CD4-positive, alpha-beta T cell treated with Interleukin-6 at 100 ng/mL for 8 hours (primary cell): ENCODE results near the gene KCNAB1.

ENCODE experiments used
- DNase-seq: peaks from one replicate; pipeline ENCODE4 v3.0.0-alpha.2; 2020; ENCODE audit warnings: mixed read lengths, low spot score

KCNAB1 gene

GRCh38 chr3:156576051-156576450 lies 455.7 kb downstream of the KCNAB1 start:
- DNase-seq: no peak

- no peak for DNase-seq
These were observed 456.4 kb downstream of the KCNAB1 start for GRCh38 chr3:156576651-156577348.

DNA sequence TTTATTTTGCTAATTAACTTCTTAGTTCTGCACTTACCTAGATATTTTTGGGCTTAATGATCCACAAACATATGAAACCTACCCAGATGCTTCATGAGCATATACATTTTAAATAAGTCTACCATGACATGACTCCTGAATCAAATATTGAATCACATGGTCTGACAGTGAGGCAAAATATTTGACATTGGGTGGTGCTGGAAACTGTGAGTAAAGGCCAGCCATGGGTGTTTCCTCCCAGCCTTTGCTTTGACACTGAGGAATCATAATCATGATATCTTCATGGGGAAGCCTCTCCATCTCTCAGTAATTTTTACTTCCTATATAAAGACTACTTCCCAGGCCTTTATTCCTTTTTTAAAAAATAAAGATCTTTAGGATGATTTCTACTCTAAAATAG lies 457.4 kb downstream of the KCNAB1 start:
- DNase-seq: no peak

GRCh38 chr3:156579427-156579851 lies 459.1 kb downstream of the KCNAB1 start:
- no peak for DNase-seq

DNA sequence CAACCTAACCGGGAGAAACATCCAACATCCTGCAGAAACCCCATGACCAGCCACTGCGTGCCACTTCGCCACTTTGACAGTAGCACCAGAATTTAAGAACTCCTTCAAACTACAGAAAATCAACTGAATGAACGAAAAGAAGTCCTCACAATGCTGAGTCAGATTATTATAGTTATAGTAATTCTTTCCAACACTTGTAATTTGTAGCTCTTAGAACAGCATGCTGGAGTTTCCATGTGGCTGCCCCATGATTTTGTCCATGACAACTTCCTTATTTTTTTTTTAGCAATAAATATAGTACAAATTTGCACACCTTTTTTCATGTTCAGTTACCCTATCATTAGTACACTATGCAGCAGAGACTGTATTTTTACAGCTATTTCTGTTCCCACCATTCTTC lies 460.7 kb downstream of the KCNAB1 start:
- no peak for DNase-seq

GRCh38 chr3:156581954-156582353 lies 461.6 kb downstream of the KCNAB1 start:
- no peak for DNase-seq

GRCh38 chr3:156582532-156583183 lies 462.3 kb downstream of the KCNAB1 start:
- DNase-seq: no peak

- DNase-seq: no peak
These were observed 463.1 kb downstream of the KCNAB1 start for GRCh38 chr3:156583469-156583868.

- no peak for DNase-seq
These were observed 466.8 kb downstream of the KCNAB1 start for GRCh38 chr3:156586905-156587759.

DNA sequence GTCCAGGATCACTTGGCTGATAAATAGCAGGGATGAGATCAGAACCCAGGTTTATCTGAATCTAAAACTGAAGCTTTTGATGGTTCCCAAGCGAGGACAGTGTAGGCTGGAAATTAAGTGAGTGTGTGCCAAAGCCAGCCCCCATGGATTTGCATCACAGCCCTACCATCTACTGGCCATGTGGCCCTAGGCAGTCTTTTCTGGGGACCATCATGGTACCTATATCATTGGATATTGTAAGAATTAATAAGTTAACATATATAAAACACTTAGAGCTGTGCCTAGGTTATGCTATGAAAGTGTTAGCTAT lies 467.3 kb downstream of the KCNAB1 start:
- no peak for DNase-seq
